Retina (tissue), 1 donor: Measurements from ENCODE around the gene DNAJC16.
"Not testable (repeated sequence)": the region's sequence is repeated elsewhere in the genome, so short reads cannot be mapped to it uniquely, and the experiment has no call there.

Source experiments
- DNase-seq: peaks from one replicate; pipeline ENCODE4 v3.0.0-alpha.2; 2016

Gene DNAJC16

DNA sequence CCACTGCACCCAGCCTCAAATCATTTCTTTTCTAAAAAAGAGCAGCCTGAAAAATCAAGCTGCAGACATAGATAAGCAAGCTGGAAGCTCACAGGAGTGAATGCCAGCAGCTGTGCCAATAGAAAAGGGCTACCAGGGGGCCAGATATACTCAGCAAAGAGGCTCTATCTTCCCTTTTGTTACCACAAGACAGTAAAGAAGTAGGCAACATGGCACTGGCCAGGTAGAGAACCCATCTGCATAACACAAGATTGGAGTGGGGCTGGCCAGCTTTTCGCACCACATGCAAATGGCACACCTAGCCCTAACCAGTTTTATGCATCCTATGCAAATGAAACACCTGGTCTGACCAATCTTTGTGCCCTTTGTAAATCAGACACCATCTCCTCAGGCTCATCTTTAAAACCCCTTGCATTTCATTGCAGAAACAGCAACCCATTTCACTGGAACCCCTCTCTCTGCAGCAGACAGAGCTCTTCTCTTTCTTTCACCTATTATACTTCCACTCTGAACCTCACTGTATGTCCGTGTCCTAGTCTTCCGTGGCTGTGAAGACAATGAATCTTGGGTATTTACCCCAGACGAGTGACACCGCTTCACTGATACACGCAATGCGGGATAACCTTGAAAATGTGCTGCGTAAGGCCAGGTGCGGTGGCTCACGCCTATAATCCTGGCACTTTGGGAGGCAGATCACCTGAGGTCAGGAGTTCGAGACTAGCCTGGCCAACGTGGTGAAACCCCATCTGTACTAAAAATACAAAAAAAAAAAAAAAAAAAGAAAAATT is 17.8 kb upstream of the DNAJC16 start:
- DNase-seq = no peak

DNA sequence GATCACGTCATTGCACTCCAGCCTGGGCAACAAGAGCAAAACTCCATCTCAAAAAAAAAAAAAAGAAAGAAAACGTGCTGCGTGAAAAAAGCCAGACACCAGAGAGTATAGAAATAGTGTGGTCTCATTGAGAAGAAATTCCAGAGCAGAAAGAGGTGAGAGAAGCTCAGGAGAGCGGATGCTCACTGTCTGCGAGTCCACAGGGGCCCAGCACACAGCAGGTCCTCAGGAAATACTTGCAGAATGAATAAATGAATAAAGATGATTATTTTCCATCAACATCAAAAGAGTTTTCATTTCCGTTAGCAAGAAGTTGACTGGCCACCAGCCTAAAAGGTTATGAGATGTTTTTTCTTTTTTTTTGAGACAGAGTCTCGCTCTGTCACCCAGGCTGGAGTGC is 17.1 kb upstream of the DNAJC16 start:
- DNase-seq = no peak

DNA sequence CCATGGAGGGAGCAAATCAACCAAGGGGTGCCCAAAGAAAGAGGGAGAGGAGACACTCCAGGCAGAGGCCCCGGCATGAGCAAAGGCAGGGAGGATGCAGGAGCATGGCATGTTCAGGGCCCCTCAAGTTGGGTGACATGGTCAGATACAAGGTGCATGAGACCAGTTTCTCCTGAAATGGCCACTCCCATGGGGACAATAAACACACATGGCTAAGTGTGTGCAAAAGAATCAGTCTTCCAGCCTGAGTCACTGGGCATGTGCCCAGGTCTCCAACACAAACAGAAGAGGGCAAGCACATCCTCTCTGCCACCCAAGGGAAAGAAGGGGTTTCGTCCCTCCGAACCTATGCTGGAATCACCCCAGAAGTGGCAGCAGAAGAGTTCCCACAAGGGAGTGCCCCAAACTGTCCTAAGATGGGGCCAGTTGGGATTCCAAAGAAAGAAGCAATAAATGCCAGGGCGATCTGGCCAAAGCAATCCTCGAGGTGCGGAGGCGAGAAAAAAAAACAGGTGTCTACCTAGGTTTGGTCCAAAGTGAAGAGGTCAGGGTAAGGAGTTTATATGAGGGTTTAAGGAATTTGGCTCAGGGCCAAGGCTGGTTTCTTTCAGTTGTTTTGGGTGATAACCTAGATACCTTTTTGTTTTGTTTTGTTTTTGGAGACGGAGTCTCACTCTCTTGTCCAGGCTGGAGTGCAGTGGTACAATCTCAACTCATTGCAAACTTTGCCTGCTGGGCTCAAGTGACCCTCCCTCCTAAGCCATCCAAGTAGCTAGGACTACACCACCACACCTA is 15.8 kb upstream of the DNAJC16 start:
- DNase-seq = no peak

DNA sequence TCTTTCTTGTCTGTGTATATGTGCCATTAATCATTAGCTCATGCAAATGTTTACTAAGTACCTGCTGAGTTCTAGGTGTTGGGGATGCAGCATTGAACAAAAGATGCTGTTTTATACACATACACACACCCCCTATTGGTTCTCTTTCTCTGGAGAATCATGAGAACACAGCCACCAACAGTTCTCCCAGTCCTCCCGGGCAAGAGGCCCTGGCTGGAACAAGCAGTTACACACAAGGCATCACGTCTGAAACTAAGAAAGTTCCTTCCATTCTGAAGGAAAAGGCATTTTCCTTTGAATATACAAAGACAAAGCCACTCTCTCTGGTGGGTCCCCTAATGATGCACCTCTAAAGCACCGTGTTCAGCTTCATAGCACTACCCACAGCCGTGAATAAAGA is 13.5 kb upstream of the DNAJC16 start:
- DNase-seq = no peak

DNA sequence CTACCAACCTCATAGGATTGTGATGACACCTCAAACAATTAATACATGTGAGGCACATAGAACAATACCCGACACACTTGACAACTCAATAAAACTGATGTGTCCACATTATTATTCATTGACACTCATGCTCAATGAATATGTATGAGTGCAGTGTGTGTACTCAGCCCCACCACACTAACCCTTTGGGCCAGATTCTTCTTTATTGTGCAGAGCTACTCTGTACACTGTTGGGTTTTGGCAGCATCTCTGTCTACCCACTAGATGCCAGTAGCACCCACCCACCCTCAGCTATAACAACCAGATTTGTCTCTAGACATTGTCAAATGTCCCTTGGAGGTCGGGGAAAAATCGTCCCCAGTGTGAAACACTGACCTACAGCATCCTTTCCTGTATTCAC is 12.7 kb upstream of the DNAJC16 start:
- DNase-seq = no peak

DNA sequence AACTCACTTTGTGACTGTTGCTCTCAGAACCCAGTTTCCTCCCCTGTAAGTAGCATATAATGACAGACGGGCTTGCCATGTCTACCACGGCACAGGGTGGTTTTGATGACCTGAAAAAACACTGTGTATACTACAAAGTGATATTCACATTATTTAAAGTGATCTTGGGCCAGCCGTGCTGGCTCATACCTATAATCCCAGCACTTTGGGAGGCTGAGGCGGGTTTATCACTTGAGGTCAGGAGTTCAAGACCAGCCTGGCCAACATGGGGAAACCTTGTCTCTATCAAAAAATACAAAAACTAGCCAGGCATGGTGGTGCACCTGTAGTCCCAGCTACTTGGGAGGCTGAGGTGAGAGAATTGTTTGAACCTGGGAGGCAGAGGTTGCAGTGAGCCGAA is 12.1 kb upstream of the DNAJC16 start:
- not testable (repeated sequence) for DNase-seq

DNA sequence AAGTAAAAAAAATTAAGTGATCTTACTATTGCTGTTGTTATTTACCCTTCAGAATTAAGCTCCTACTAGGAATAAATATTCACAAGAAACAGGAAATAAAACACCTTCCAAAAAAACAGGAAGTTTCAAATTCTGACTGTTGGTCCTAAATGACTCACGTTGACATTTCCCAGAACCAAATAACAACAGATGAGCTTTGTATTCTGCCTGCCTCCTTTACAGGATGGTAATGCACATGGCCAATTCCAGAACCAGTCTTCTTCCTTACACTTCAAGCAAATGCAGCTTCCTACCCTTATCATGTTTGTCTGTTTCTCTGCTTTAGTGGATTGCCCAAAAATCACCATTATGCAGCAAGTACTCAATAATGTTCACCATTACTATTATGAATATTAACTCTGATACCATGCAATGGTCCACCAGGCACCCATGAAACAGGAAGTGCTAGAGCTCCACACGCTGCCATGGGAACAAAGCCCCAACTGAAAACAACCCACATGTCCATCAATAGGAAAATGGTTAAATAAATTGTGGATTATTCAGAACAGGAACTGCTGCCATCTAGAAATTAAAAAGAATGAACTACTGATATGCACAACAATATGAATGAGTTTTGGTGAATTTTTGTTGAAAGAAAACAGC is 11.5 kb upstream of the DNAJC16 start:
- no peak for DNase-seq

DNA sequence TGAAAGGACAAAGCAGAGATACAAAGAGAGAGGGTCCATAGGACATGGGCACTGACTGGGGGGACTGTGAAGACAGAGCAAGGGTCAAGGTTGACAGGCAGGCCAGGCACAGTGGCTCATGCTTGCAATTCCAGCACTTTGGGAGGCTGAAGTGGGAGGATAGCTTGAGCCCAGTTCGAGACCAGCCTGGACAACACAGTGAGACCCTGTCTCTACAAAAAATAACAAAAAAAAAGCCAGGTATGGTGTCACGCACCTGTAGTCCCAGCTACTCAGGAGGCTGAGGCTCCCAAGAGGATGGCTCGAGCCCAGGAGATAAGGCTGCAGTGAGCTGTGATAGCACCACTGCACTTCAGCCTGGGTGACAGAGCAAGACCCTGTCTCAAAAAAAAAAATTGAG is 7.0 kb upstream of the DNAJC16 start:
- no peak for DNase-seq

DNA sequence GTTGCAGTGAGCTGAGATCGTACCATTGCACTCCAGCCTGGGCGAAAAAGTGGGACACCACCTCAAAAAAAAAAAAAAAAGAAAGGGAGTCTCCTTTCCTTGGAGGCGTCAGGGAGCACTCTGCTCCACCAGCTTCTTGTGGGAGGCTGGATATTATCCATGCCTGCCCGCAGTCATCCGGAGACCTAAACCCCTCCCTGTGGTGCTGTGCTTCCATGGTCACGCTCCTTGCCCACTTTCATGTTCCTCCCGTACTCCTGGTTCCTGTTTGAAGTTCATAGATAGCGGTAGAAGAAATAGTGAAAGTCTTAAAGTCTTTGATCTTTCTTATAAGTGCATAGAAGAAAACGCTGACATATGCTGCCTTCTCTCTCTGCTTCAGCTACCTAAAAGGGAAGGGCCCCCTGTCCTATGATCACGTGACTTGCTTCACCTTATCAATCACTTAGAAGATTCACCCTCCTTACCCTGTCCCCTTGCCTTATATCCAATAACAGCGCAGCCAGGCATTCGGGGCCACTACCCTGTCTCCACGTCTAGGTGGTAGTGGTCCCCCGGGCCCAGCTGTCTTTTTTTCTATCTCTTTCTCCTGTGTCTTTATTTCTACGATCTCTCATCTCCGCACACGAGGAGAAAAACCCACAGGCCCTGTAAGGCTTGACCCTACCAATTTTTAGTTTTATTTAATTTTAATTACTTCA is 5.3 kb upstream of the DNAJC16 start:
- not testable (repeated sequence) for DNase-seq

DNA sequence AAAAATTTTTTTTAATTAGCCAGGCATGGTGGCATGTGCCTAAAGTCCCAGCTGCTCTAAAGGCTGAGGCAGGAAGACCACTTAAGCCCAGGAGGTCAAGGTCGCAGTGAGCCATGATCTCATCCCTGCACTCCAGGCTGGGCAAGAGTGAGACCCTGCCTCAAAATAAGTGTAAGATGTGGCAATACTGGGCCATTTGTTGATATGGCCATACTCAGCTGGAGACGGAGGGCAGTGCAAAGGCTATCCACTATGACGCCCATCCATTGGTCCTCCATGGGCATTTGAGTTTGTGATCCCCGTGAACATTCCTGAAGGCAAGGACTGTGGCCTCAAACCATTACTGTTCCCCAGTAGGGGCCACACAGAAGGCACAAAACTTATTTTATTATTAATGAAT is 4.1 kb upstream of the DNAJC16 start:
- no peak for DNase-seq

DNA sequence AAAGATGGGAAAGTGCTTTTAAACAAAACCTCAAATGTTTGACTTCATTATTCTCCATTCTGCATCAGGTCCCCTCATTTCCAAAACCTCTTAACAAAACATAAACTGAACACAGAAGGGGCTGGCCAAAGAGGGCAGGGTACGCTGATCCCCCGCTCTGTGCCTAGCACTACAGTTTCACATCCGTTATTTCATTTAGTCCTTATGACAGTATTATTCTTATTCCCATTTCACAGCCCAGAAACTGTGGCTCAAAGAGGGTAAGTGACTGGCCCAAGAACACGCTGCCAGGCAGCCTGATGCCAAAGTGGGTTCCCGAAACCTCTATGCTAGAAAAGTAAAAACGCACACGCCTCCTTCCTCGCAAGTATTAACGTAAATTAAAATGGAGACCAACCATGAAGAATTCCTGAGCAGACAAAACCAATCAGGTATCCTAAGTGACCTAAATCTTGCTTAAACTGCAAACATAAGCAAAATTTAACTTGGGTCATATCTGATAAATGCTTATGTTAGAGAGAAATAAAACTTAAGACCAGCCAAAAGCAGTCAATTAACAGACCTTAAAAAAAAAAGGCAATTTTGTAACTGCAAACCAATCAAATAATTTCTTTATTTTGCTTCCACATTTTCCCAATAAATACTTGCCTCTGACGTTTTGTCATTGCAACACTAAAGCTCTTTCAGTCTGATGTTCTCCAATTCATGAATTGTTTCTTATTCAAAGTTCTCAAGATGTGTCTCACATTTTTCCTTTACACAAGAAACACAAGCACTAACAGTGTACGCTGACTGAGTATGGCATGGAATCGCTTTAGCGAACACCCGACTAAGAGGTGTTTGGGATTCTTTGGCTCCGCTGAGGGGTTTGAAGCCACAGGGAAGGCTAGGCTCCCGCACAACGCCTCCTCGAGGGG is 3.3 kb upstream of the DNAJC16 start:
- DNase-seq = peak; percentile 25

DNA sequence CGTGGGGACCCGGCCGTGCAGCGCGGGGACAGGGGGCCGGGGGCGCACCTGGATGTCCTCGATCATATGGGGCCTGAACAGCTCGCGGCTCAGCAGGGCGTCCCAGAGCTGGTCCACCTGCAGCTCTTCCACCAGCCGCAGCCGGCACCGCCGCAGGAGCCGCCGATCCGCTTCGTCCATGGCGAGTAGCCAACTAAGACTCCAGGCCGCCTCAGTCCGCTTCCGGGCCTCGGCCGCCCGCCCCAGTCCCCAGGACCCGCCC is 2.7 kb upstream of the DNAJC16 start, which contains the start of gene CASP9:
Gene CASP9, minus strand, starts transcription at position 195 of the 262 bp plus-strand sequence. Its CDS starts 15 bp downstream, at position 180.
- peak; percentile 69 for DNase-seq

DNA sequence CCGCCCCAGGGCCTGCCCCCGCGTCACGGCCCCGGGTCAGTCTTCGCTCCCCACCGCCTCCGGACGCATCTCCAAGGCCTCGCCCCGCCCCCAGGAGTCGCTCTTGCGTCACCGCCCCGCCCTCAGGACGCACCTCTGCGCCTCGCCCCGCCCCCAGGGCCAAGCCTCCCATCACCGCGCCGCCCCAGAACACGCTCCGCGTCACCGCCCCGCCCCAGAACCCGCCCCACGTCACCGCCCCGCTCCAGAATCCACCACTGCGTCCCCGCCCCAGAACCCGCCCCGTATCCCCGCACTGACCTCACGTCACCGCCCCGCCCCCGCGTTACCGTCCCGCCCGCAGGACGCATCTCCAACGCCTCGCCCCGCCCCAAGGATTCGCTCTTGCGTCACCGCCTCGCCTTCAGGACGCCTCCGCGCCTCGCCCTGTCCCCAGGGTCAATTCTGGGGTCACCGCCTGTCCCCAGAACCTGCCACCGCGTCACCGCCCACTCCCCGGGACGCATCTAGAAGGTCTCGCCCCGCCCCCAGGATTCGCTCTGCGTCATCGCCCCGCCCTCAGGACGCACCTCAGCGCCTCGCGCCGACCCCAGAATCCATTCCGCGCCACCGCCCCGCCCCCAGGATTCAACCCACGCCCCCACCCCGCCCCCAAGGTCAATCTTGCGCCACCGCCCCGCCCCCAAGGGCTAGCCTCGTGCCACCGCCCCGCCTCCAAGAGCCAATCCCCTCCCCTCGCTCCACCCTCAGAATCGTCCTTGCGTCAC is 2.2 kb upstream of the DNAJC16 start:
- DNase-seq = peak; percentile 96

DNA sequence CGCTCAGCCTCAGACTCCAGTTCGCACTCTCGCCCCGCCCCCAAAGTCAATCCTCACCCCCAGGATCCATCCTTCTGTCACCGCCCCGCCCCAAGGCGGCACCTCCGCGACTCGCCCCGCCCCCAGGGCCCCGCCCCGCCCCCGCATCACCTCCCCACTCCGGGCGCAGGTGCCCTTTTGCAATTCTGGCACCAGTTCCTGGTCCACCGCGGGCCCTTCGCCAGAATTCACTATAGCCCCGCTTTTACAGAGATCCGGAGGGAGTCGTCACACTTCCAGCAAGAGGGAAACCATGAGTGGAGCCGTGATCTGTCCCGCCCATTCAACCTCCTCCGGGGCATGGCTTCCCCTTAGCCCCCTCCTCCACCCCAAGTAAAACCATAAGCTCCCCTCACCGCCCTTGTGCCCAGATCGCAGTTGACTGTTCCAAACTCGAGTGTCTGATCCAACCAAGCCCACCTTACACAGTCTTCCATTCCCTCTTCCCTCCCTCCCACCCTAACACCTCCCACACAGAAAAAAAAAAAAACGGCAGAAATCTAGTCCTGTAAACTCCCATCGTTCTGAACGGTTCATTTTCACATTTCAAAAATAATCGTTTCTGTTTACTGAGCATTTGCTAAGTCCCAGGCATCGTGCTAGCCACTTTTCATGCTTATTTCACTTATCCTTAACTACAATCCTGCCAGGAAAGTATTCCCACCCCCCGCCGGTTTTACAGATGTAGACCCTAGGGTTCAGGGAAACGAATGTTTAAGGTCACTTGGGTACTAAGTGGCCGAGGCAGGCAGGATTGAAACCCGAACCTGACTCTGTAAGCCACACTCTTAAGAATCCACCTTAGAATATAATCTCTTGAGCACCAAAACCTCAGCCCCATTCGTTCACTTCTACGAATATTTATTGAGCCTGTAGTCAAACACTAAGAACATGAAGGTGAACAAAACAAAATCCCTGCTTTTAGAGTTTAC is 1.3 kb upstream of the DNAJC16 start:
- peak; percentile 59 for DNase-seq

DNA sequence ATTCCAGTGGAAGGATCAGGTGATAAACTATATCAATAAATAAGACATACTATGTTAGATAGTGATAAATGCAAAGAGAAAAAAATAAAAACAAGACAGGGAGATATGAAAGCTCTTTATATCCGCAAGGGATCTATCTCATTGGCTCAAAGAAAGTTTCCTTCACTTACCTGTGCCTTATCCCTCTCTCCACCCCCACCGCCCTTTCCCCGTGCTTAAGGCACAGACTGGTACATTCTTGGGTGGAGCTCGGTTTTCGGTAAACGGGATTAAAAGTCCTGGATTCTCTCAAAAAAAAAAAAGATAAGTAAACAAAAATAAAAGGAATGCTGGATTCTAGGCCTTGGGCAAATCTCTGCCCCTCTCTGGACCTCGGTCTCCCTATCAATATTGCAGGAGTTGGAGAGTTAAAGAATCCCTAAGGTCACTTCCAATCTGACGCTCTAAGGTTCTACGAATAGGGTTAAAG is 593 bp upstream of the DNAJC16 start:
- no peak for DNase-seq

DNA sequence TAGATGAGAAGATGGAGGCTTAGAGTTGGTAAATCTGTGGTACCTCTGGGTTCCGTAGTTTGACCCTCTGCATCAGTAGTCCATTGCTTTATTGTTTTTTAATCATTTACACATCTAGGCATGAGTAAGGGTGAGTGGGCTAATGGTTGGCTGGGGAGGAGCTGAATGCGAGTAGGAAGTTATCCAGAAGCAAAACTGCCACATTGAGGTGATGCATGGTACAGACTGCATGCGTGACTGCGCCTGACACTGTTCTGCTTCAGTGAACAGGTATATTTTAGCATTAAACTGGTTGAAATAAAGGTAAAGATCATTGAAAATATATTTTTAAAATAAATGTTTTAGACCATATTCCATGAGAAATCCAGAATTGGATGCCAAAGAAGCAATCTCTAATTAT is 4.4 kb downstream of the DNAJC16 start:
- no peak for DNase-seq

DNA sequence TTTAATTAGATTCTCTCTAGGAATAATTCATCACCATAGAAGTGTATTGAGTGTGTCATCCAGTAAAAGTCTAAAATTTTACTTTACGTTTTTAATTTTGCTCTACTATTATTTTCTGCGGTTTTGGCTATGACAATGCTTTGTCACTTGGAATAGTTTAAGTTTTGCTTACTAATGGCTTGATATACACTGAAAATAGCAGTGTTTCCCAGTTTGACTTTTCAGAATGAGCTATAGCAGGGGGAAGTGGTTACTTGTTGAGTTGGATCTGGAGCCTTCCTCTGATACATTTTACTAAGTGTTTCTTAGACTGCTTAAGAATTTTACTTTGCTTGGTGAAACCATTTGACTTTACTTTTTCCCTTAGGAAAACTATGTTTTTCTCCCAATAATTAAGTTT is 5.0 kb downstream of the DNAJC16 start:
- DNase-seq = no peak

DNA sequence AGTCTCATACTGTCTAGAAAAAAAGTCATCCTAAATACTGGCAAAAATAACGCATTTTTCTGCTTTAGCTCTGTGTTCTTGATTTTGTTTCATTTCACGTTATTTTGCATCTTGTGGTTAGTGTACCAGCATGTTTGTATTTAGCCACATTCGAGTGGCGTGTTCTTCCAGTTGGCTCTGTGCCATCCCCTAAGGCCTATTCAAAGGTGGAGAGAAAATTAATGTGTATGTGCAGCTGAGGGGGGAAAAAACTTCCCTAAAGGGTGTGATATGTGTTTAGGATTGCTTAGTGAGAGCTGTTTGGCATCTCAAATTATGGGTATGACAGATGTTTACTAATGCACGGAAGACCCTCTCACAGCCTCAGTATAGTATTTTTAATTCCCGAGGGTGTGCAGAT is 12.1 kb downstream of the DNAJC16 start:
- DNase-seq = no peak

DNA sequence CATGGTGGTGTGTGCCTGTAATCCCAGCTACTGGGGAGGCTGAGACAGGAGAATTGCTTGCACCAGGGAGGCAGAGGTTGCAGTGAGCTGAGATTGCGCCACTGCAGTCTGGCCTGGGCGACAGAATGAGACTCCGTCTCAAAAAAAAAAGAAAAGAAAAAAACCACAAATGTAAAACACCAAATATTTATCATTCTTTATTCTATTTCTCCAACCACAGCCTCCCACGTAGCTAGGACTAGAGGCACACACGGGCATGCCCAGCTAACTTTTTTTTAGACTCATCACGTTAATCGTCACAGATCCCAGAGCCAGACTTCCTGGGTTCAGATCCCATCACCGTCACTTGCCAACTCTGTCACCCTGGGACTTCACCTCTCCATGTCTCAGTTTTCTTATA is 13.5 kb downstream of the DNAJC16 start:
- no peak for DNase-seq

DNA sequence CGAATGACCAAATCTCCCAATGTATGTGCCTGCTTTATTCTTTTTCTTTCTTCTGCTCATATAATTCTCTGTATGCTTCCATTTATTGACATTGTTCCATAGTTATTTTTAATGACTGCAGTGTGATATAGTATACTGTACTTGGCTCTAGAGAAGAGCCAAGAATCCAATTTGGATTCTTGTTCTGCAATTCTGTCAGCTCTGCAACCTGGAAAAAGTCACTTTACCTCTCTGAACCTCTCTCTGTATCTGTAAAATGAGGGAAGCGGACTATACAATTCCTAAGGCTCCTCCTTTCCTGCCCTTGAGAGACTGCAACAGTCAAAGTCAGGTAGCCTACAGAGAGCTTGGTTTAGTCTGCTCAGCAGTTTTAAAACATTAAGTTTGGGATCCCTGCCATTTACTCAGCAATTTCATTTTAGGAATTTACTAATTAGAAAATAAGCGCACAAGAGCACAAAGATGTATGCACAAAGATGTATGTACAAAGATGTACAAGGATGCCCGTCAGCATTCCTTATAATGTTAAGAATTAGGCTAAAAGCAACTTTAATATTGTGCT is 14.7 kb downstream of the DNAJC16 start:
- no peak for DNase-seq
